GM12878 (cell line): Measurements from ENCODE around the gene POF1B. TPM values are rescaled to one million over a fixed set of nuclear protein-coding genes. Genes with fewer than 3 reads are reported as not detected.
"Not testable (repeated sequence)": the region's sequence is repeated elsewhere in the genome, so short reads cannot be mapped to it uniquely, and the experiment has no call there.

ENCODE experiments used
- ATAC-seq: fragments of 200-7000 bp; cut with Tn5 transposase; 3 replicates; pipeline ENCODE4 v1.9.1; 2020; ENCODE audit warnings: mild to moderate bottlenecking, moderate library complexity
- BruUV-seq: library from RNA; stranded (reverse); fragments of 400-500 nt; replicated peaks from 2 replicates; lab custom pipeline; 2021; lab: Mats Ljungman, UMichigan
- CTCF ChIA-PET: fragments of 300-600 bp; sonication (Branson Sonifier 250); formaldehyde crosslinking; extraction: SDS; loops from one replicate; lab custom pipeline; 2021; ENCODE audit warnings: inconsistent platforms; lab: Yijun Ruan, JAX
- POLR2A ChIA-PET: fragments of 350-600 bp; formaldehyde crosslinking; extraction: SDS; loops from one replicate; lab custom pipeline; 2021; ENCODE audit warnings: inconsistent platforms; lab: Charles Lee
- RAD21 ChIA-PET: fragments of 300-600 bp; sonication (Branson Sonifier 250); formaldehyde crosslinking; loops from one replicate; lab custom pipeline; 2023; ENCODE audit warnings: antibody characterized with exemption; ENCODE audit not compliant: unreplicated experiment; lab: Charles Lee
- SMC1A ChIA-PET: fragments of 300-600 bp; sonication (Branson Sonifier 250); formaldehyde crosslinking; loops from one replicate; lab custom pipeline; 2023; ENCODE audit not compliant: unreplicated experiment, uncharacterized antibody; lab: Charles Lee
- DNase-seq: peaks from one replicate; pipeline ENCODE4 v3.0.0-alpha.2; 2011; ENCODE audit warnings: low read depth, low spot score
- FAIRE-seq: peaks from 3 replicates; lab custom pipeline; 2011; peaks lifted over from hg19 to GRCh38; lab: Jason Lieb, UNC
- H2AFZ ChIP-seq: 2 replicates; pipeline ENCODE4 v1.6.0; 2011; ENCODE audit warnings: low read depth, low read length, control low read depth; ENCODE audit not compliant: control insufficient read depth
- H3K27ac ChIP-seq: 2 replicates; pipeline ENCODE4 v1.5.1; 2011; ENCODE audit warnings: control low read depth; ENCODE audit not compliant: control insufficient read depth, insufficient read depth
- H3K27me3 ChIP-seq, 2 experiments: replicated peaks in 1 of 2; 2 replicates each; pipeline versions ENCODE4 v1.6.0 to v1.6.1; 2011; ENCODE audit warnings: low read length in 1 of 2; ENCODE audit not compliant: control insufficient read depth in 2 of 2, insufficient read depth in 2 of 2
- H3K36me3 ChIP-seq, 2 experiments: 2 replicates each; pipeline ENCODE4 v1.5.1; 2011; ENCODE audit warnings: low read length in 1 of 2; ENCODE audit not compliant: control insufficient read depth in 2 of 2, insufficient read depth in 2 of 2
- H3K4me1 ChIP-seq: 2 replicates; pipeline ENCODE4 v1.6.1; 2011; ENCODE audit warnings: mild to moderate bottlenecking, low read length, moderate library complexity, mixed read lengths; ENCODE audit not compliant: control insufficient read depth, insufficient read depth
- H3K4me2 ChIP-seq: 2 replicates; pipeline ENCODE4 v1.6.0; 2011; ENCODE audit warnings: control low read depth; ENCODE audit not compliant: control insufficient read depth, insufficient read depth
- H3K4me3 ChIP-seq: fragments of 200-600 bp; sonication (generic); 2 replicates; pipeline ENCODE4 v1.5.1; 2016
- H3K79me2 ChIP-seq: 2 replicates; pipeline ENCODE4 v1.6.0; 2011; ENCODE audit warnings: low read length; ENCODE audit not compliant: control insufficient read depth, insufficient read depth
- H3K9ac ChIP-seq: 2 replicates; pipeline ENCODE4 v1.8.0; 2011; ENCODE audit warnings: low read length, control low read depth, mixed read lengths; ENCODE audit not compliant: control insufficient read depth, insufficient read depth
- H3K9me3 ChIP-seq: replicated peaks from 3 replicates; pipeline ENCODE4 v1.5.1; 2011; ENCODE audit warnings: mild to moderate bottlenecking, low read length; ENCODE audit not compliant: control insufficient read depth, insufficient read depth
- H4K20me1 ChIP-seq: 2 replicates; pipeline ENCODE4 v1.6.0; 2011; ENCODE audit not compliant: control insufficient read depth, insufficient read depth
- CEBPZ ChIP-seq: fragments of 150-350 bp; IDR thresholded peaks from 2 replicates; pipeline ENCODE4 v1.6.1; 2016; ENCODE audit warnings: low read depth, low read length
- RELB ChIP-seq: fragments of 450-650 bp; IDR thresholded peaks from 2 replicates; pipeline ENCODE4 v1.6.1; 2017; ENCODE audit warnings: low read depth, mild to moderate bottlenecking, moderate library complexity
- ZNF622 ChIP-seq: fragments of 450-650 bp; IDR thresholded peaks from 2 replicates; pipeline ENCODE4 v1.6.1; 2017; ENCODE audit warnings: mild to moderate bottlenecking, inconsistent platforms
- WGBS: methylation state at CpG from one replicate; pipeline ENCODE4 v1.1.6; 2016; ENCODE audit warnings: low lambda C conversion rate; ENCODE audit not compliant: insufficient replicate concordance, insufficient coverage; ENCODE audit errors: missing lambda C conversion rate; 5-methylcytosine and 5-hydroxymethylcytosine counted together
- in situ Hi-C: fragments of 300-500 bp; cut with MboI; formaldehyde crosslinking; loops from 9 replicates; pipeline ENCODE4 v1.14.3; 2018; ENCODE audit warnings: mixed read lengths
- intact Hi-C: fragments of 100-400 bp; cut with micrococcal nuclease; formaldehyde crosslinking; loops from one replicate; pipeline ENCODE4 v1.14.2; 2022; ENCODE audit not compliant: unreplicated experiment
- polyA plus RNA-seq, 11 experiments: library from polyadenylated mRNA; depleted of rRNA in 4 of 11; unstranded in 6 of 11; stranded (reverse) in 5 of 11; fragments of >200 nt; fragmentation: Nextera tagmentation in 4 of 11; fragmentation: Illumina TruSeq in 1 of 11; extraction: Ambion mirVana in 4 of 11; extraction: Trizol in 1 of 11; gene quantifications; 1 replicate in 1 of 11; 2 replicates in 10 of 11; pipeline versions ENCODE4 v1.2.1 to v1.2.3, GENCODE V29; 2011 to 2016; ENCODE audit warnings: inconsistent platforms in 2 of 11, missing spikeins in 2 of 11, low read depth in 1 of 11
- total RNA-seq, 4 experiments: library from RNA; depleted of rRNA in 3 of 4; stranded (reverse); fragments of >200 nt in 3 of 4; fragmentation: Illumina TruSeq in 1 of 4; extraction: Trizol in 1 of 4; gene quantifications; 2 replicates each; pipeline versions ENCODE4 v1.2.1 to v1.2.3, GENCODE V29; 2013 to 2021

Gene POF1B
- total and polyA plus RNA-seq, 10 of the 15 experiments (the other 5 are each of a cell fraction or from before 2014, with no cell fraction given), result 0.14 to 13.5 (median 0.99) TPM

GRCh38 chrX:85326234-85327059, 53.0 kb downstream of the POF1B start (continued):
- TF ChIP-seq RELB (no peak), CEBPZ (no peak), ZNF622 (no peak)
- TF ChIP-seq, all 136 proteins: peak for 0

GRCh38 chrX:85311348-85311747, 68.1 kb downstream of the POF1B start:
- H3K27ac ChIP-seq, H3K9ac ChIP-seq, H3K9me3 ChIP-seq, FAIRE-seq, SMC1A ChIA-PET, CTCF ChIA-PET, H3K79me2 ChIP-seq, H2AFZ ChIP-seq, RAD21 ChIA-PET, H3K4me3 ChIP-seq, in situ Hi-C loops, intact Hi-C loops, POLR2A ChIA-PET, H3K4me2 ChIP-seq, H4K20me1 ChIP-seq, H3K4me1 ChIP-seq, H3K27me3 ChIP-seq, ATAC-seq, H3K36me3 ChIP-seq, DNase-seq, BruUV-seq: not testable (repeated sequence)
- 36% methylated on average over 2 of the region's 2 CpGs for WGBS
